Frontal cortex (tissue), 1 donor: ENCODE measurements around the gene APLP1. TPM values are rescaled to one million over a fixed set of nuclear protein-coding genes. Genes with fewer than 3 reads are reported as not detected.

Source experiments
- small RNA-seq: library from RNA; depleted of rRNA; stranded (forward); fragments of <200 nt; gene quantifications from one replicate; pipeline ENCODE3, GENCODE V24; 2014
- total RNA-seq: library from RNA; depleted of rRNA; stranded (reverse); fragments of >200 nt; gene quantifications from one replicate; pipeline ENCODE4 v1.2.3, GENCODE V29; 2014

Gene APLP1
- total RNA-seq, 1 donor from 2014 or later, result 214 TPM

Small RNA genes within 50 kb of the gene (small RNA-seq; reads per million reads assigned to genes)
- gene RN7SL402P, result not detected

Other genes starting within 250 kb of the APLP1 start
- 21.6 TPM for gene RBM42, start 239.5 kb upstream of the APLP1 start, total RNA-seq
- 0.82 TPM for gene ETV2, start 226.8 kb upstream of the APLP1 start, total RNA-seq
- 210 TPM for gene COX6B1, start 220.3 kb upstream of the APLP1 start, total RNA-seq
- gene UPK1A, start 202.1 kb upstream of the APLP1 start, total RNA-seq, result not detected
- gene ZBTB32, start 164.0 kb upstream of the APLP1 start, total RNA-seq, result not detected
- gene KMT2B, start 150.6 kb upstream of the APLP1 start, total RNA-seq, result 3.7 TPM
- gene IGFLR1, start 126.1 kb upstream of the APLP1 start, total RNA-seq, result 2.9 TPM
- gene U2AF1L4, start 123.2 kb upstream of the APLP1 start, total RNA-seq, result 9.4 TPM
- gene PSENEN, start 122.9 kb upstream of the APLP1 start, total RNA-seq, result 5.7 TPM
- gene LIN37, start 120.0 kb upstream of the APLP1 start, total RNA-seq, result 9.0 TPM
- gene HSPB6, start 111.5 kb upstream of the APLP1 start, total RNA-seq, result under 0.01 TPM
- 3.3 TPM for gene PROSER3, start 110.4 kb upstream of the APLP1 start, total RNA-seq
- 52.6 TPM for gene ARHGAP33, start 93.0 kb upstream of the APLP1 start, total RNA-seq
- gene PRODH2, start 55.7 kb upstream of the APLP1 start, total RNA-seq, result not detected
- 1.2 TPM for gene NPHS1, start 16.1 kb upstream of the APLP1 start, total RNA-seq
- gene KIRREL2, start 11.7 kb upstream of the APLP1 start, total RNA-seq, result 0.41 TPM
- gene NFKBID, start 32.0 kb downstream of the APLP1 start, total RNA-seq, result 2.4 TPM
- 0.41 TPM for gene HCST, start 34.0 kb downstream of the APLP1 start, total RNA-seq
- gene TYROBP, start 39.7 kb downstream of the APLP1 start, total RNA-seq, result 2.9 TPM
- 7.7 TPM for gene LRFN3, start 67.8 kb downstream of the APLP1 start, total RNA-seq
- gene SDHAF1, start 126.6 kb downstream of the APLP1 start, total RNA-seq, result 13.9 TPM
- not detected for gene SYNE4, start 140.2 kb downstream of the APLP1 start, total RNA-seq
- 9.0 TPM for gene ALKBH6, start 145.6 kb downstream of the APLP1 start, total RNA-seq
- 24.9 TPM for gene CLIP3, start 164.3 kb downstream of the APLP1 start, total RNA-seq
- gene THAP8, start 185.7 kb downstream of the APLP1 start, total RNA-seq, result 2.9 TPM
- 0.82 TPM for gene WDR62, start 186.3 kb downstream of the APLP1 start, total RNA-seq
- not detected for gene OVOL3, start 242.6 kb downstream of the APLP1 start, total RNA-seq
- gene POLR2I, start 246.3 kb downstream of the APLP1 start, total RNA-seq, result 71.3 TPM
- 496 TPM for gene TBCB, start 246.9 kb downstream of the APLP1 start, total RNA-seq